SK-N-SH (cell line): Measurements from ENCODE around the gene SEZ6. TPM values are rescaled to one million over a fixed set of nuclear protein-coding genes. Genes with fewer than 3 reads are reported as not detected.

Experiments used
- CTCF ChIA-PET: fragments of 300-600, 350-600 bp; formaldehyde crosslinking; extraction: SDS; loops from one replicate; lab custom pipeline; 2021; lab: Yijun Ruan, JAX
- POLR2A ChIA-PET: fragments of 350-600 bp; sonication (Branson Sonifier 250); formaldehyde crosslinking; extraction: SDS; loops from one replicate; lab custom pipeline; 2020; ENCODE audit warnings: antibody characterized with exemption, inconsistent platforms; lab: Yijun Ruan, JAX
- DNase-seq: peaks from one replicate; pipeline ENCODE4 v3.0.0; 2012
- H2AFZ ChIP-seq: fragments of 200-600 bp; sonication (generic); 2 replicates; pipeline ENCODE4 v1.8.1; 2016; ENCODE audit warnings: antibody characterized with exemption, mild to moderate bottlenecking, low read depth
- H3F3A ChIP-seq: fragments of 200-600 bp; sonication (generic); replicated peaks from 2 replicates; pipeline ENCODE3; 2016; ENCODE audit warnings: antibody characterized with exemption, mild to moderate bottlenecking; ENCODE audit not compliant: insufficient read depth
- H3K27ac ChIP-seq, 2 experiments: fragments of 200-500 bp in 1 of 2; fragments of 200-600 bp in 1 of 2; sonication (Bioruptor generic) in 1 of 2; sonication (generic), shearing (Covaris generic) in 1 of 2; 2 replicates each; pipeline versions ENCODE4 v1.5.1 to v1.6.1; 2014 to 2016; ENCODE audit warnings: low read depth in 2 of 2, inconsistent platforms in 1 of 2, low read length in 1 of 2, mild to moderate bottlenecking in 1 of 2, mixed read lengths in 1 of 2
- H3K27me3 ChIP-seq: fragments of 200-600 bp; sonication (generic), shearing (Covaris generic); 2 replicates; pipeline ENCODE4 v1.6.1; 2016; ENCODE audit warnings: mixed run types; ENCODE audit not compliant: insufficient read depth
- H3K36me3 ChIP-seq, 2 experiments: fragments of 200-500 bp in 1 of 2; fragments of 200-600 bp in 1 of 2; sonication (Bioruptor generic) in 1 of 2; sonication (generic) in 1 of 2; replicated peaks in 1 of 2; 2 replicates each; pipeline versions ENCODE3 to v1.5.1; 2014 to 2016; ENCODE audit warnings: low read length in 1 of 2, mild to moderate bottlenecking in 1 of 2; ENCODE audit not compliant: insufficient read depth in 2 of 2, control insufficient read depth in 1 of 2
- H3K4me1 ChIP-seq, 2 experiments: fragments of 200-500 bp in 1 of 2; fragments of 200-600 bp in 1 of 2; sonication (Bioruptor generic) in 1 of 2; sonication (generic), shearing (Covaris generic) in 1 of 2; 2 replicates each; pipeline versions ENCODE4 v1.5.1 to v1.6.1; 2014 to 2016; ENCODE audit warnings: low read depth in 1 of 2, low read length in 1 of 2, mixed run types in 1 of 2; ENCODE audit not compliant: insufficient read depth in 2 of 2, control insufficient read depth in 1 of 2
- H3K4me2 ChIP-seq: fragments of 200-600 bp; sonication (generic), shearing (Covaris generic); 2 replicates; pipeline ENCODE4 v1.6.1; 2017; ENCODE audit warnings: mixed run types
- H3K4me3 ChIP-seq, 2 experiments: fragments of 200-500 bp in 1 of 2; fragments of 200-600 bp in 1 of 2; sonication (Bioruptor generic) in 1 of 2; sonication (generic), shearing (Covaris generic) in 1 of 2; 2 replicates each; pipeline versions ENCODE4 v1.5.1 to v1.8.1; 2014 to 2016; ENCODE audit warnings: low read depth in 2 of 2, inconsistent platforms in 1 of 2, low read length in 1 of 2, mild to moderate bottlenecking in 1 of 2, mixed read lengths in 1 of 2, moderate library complexity in 1 of 2
- H3K79me2 ChIP-seq: fragments of 200-600 bp; sonication (generic); 2 replicates; pipeline ENCODE4 v1.8.1; 2017; ENCODE audit warnings: mild to moderate bottlenecking; ENCODE audit not compliant: insufficient read depth
- H3K9ac ChIP-seq: fragments of 200-600 bp; sonication (generic); 2 replicates; pipeline ENCODE4 v1.6.1; 2017; ENCODE audit warnings: mixed run types
- H3K9me2 ChIP-seq: fragments of 200-600 bp; sonication (generic); 2 replicates; pipeline ENCODE4 v1.6.1; 2017; ENCODE audit warnings: mixed run types
- H3K9me3 ChIP-seq: fragments of 200-600 bp; sonication (generic); 2 replicates; pipeline ENCODE4 v1.6.1; 2017; ENCODE audit warnings: mixed run types, mild to moderate bottlenecking, moderate library complexity
- H4K20me1 ChIP-seq: fragments of 200-600 bp; sonication (generic); 2 replicates; pipeline ENCODE4 v1.6.1; 2017; ENCODE audit warnings: mild to moderate bottlenecking, mixed run types; ENCODE audit not compliant: insufficient read depth
- CHD2 ChIP-seq: fragments of 150-350 bp; IDR thresholded peaks from 2 replicates; pipeline ENCODE4 v1.6.1; 2018; ENCODE audit warnings: low read length; ENCODE audit not compliant: partially characterized antibody
- ELF1 ChIP-seq: IDR thresholded peaks from 2 replicates; pipeline ENCODE4 v1.4.0; 2012
- EP300 ChIP-seq, 2 experiments: IDR thresholded peaks; 2 replicates each; pipeline versions ENCODE4 v1.4.0 to v1.6.1; 2012; ENCODE audit warnings: borderline replicate concordance in 1 of 2, low read depth in 1 of 2, low read length in 1 of 2
- FOSL2 ChIP-seq: IDR thresholded peaks from 2 replicates; pipeline ENCODE4 v1.4.0; 2012; ENCODE audit warnings: low read depth, mild to moderate bottlenecking, moderate library complexity, borderline replicate concordance
- FOXJ3 ChIP-seq: sonication (generic); formaldehyde crosslinking; IDR thresholded peaks from 2 replicates; pipeline ENCODE4 v1.5.1; 2020; ENCODE audit warnings: mild to moderate bottlenecking, missing genetic modification reagents
- GABPA ChIP-seq: IDR thresholded peaks from 2 replicates; pipeline ENCODE4 v1.4.0; 2012; ENCODE audit warnings: low read depth, mild to moderate bottlenecking
- GATA2 ChIP-seq: sonication (generic); formaldehyde crosslinking; IDR thresholded peaks from 2 replicates; pipeline ENCODE4 v1.5.0; 2020; ENCODE audit warnings: mild to moderate bottlenecking, missing genetic modification reagents
- MEF2A ChIP-seq: IDR thresholded peaks from 2 replicates; pipeline ENCODE4 v1.4.0; 2012; ENCODE audit warnings: low read depth, borderline replicate concordance
- NFIC ChIP-seq: IDR thresholded peaks from 2 replicates; pipeline ENCODE4 v1.4.0; 2012; ENCODE audit warnings: borderline replicate concordance
- NRF1 ChIP-seq: IDR thresholded peaks from 2 replicates; pipeline ENCODE4 v1.6.1; 2012; ENCODE audit warnings: low read depth, mild to moderate bottlenecking, low read length
- POLR2AphosphoS5 ChIP-seq: IDR thresholded peaks from 2 replicates; pipeline ENCODE4 v1.6.1; 2012; ENCODE audit warnings: low read depth, low read length
- RAD21 ChIP-seq: IDR thresholded peaks from 2 replicates; pipeline ENCODE4 v1.6.1; 2012; ENCODE audit warnings: mild to moderate bottlenecking, low read length
- RCOR1 ChIP-seq: fragments of 150-350 bp; IDR thresholded peaks from 2 replicates; pipeline ENCODE4 v1.6.1; 2017; ENCODE audit warnings: antibody characterized with exemption, low read length
- RFX5 ChIP-seq: IDR thresholded peaks from 2 replicates; pipeline ENCODE4 v1.6.1; 2012; ENCODE audit warnings: mild to moderate bottlenecking, improper control_type of control experiment, low read length
- SIN3A ChIP-seq: IDR thresholded peaks from 2 replicates; pipeline ENCODE4 v1.6.1; 2012; ENCODE audit warnings: low read depth, mild to moderate bottlenecking, low read length, moderate library complexity, borderline replicate concordance
- TCF12 ChIP-seq: IDR thresholded peaks from 2 replicates; pipeline ENCODE4 v1.4.0; 2012
- USF1 ChIP-seq: IDR thresholded peaks from 2 replicates; pipeline ENCODE4 v1.4.0; 2012; ENCODE audit warnings: low read depth, borderline replicate concordance
- YY1 ChIP-seq: IDR thresholded peaks from 2 replicates; pipeline ENCODE4 v1.4.0; 2012; ENCODE audit warnings: low read depth, mild to moderate bottlenecking
- WGBS: methylation state at CpG from one replicate; pipeline ENCODE4 v1.1.6; 2017; ENCODE audit warnings: low lambda C conversion rate; 5-methylcytosine and 5-hydroxymethylcytosine counted together
- polyA plus RNA-seq, 3 experiments: library from polyadenylated mRNA; depleted of rRNA; stranded (reverse); fragments of >200 nt; gene quantifications; 2 replicates each; pipeline ENCODE4 v1.2.3, GENCODE V29; 2012
- TF ChIP-seq, protein P1 (sequence below): IDR thresholded peaks from 2 replicates; pipeline ENCODE4; 2012
- TF ChIP-seq, protein P2 (sequence below): IDR thresholded peaks from 2 replicates; pipeline ENCODE4 v1.6.1; 2012; ENCODE audit warnings: mild to moderate bottlenecking, low read depth, low read length, moderate library complexity
- TF ChIP-seq, protein P3 (sequence below): IDR thresholded peaks from 2 replicates; pipeline ENCODE4 v1.4.0; 2012; ENCODE audit warnings: low read depth, borderline replicate concordance

The SEZ6 gene
- polyA plus RNA-seq, 1 of the 3 experiments (the other 2 are of a cell fraction) = 0.12 TPM

DNA sequence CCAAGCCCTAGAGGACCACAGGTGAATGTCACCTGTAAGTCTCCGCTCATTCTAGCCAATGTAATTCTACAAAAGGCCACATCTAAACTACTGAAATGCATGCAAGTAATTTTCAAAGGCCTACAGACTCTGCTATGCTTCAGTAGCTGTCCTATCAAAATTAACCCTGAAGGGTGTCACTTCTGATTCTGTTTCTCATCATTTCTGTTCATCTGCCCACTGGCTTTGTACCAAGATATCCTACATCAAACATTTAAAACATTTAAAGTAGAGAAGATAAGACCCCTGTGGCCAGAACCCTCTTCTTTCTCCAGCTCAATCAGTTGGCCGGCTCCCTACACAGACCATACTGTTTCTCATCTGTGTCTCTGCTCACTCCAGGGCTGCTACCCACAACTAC is 76.0 kb downstream of the SEZ6 start:
- CTCF ChIA-PET = interaction anchor here (0.8 to 6.3 kb wide), 11 partner anchors 10 to 216 kb away, joined by 3 to 44 read pairs (median 5); partner anchors contain the start of gene TLCD1
- POLR2A ChIA-PET = interaction anchor here (1.0 kb wide), 1 partner anchor 20 kb away, joined by 3 read pairs; no protein-coding TSS in a partner anchor
- H3K79me2 ChIP-seq = peaks cover 100% of the 10 kb centered on the region

More for the DNA sequence above, 76.0 kb downstream of the SEZ6 start:
- Histone ChIP-seq H3K4me2 (no peak overlapping the region), H3K9me2 (no peaks in the 10 kb centered on the region), H3K4me3 (no peak overlapping the region), H3K9ac (no peak overlapping the region), H4K20me1 (peaks cover 63% of the 10 kb centered on the region), H3K36me3 (peaks cover 6 to 21% of the 10 kb centered on the region in 2 experiments), H3F3A (peaks cover 16% of the 10 kb centered on the region), H2AFZ (no peak overlapping the region), H3K9me3 (no peaks in the 10 kb centered on the region), H3K27ac (peak overlapping the region in 1 of 2 experiments; percentile 48; a peak in 2 of 4 replicates), H3K4me1 (peaks cover 10 to 16% of the 10 kb centered on the region in 2 experiments; a peak in 2 of 4 replicates), H3K27me3 (no peaks in the 10 kb centered on the region)
- 84% methylated on average over 2 of the region's 2 CpGs for WGBS
- DNase-seq = peak; percentile 40
- TF ChIP-seq TCF12 (peak; percentile 42; the same call in 1 of the 2 replicates), YY1 (no peak), NFIC (no peak), MEF2A (no peak), USF1 (no peak), FOSL2 (no peak), RFX5 (no peak), GABPA (no peak), NRF1 (no peak), CHD2 (peak; percentile 26), ELF1 (no peak), FOXJ3 (no peak), GATA2 (CRISPR knock-in tag) (0 out of 2 replicates have a peak, but pooled peaks have one; percentile 43), RAD21 (no peak), EP300 (IDR thresholded peaks at IDR 0.05; ENCODE audit: borderline replicate concordance in 1 of 2, low read depth in 1 of 2, low read length in 1 of 2) (peak in 1 of 2 experiments; percentile 89; a peak in 2 of 4 replicates), POLR2AphosphoS5 (0 out of 2 replicates have a peak, but pooled peaks have one; percentile 16), RCOR1 (peak; percentile 20; the same call in 1 of the 2 replicates), SIN3A (no peak)
- TF ChIP-seq, protein P1, sequence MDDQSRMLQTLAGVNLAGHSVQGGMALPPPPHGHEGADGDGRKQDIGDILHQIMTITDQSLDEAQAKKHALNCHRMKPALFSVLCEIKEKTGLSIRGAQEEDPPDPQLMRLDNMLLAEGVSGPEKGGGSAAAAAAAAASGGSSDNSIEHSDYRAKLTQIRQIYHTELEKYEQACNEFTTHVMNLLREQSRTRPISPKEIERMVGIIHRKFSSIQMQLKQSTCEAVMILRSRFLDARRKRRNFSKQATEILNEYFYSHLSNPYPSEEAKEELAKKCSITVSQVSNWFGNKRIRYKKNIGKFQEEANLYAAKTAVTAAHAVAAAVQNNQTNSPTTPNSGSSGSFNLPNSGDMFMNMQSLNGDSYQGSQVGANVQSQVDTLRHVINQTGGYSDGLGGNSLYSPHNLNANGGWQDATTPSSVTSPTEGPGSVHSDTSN = peak; percentile 22; the same call in 1 of the 2 replicates
- TF ChIP-seq, protein P2, sequence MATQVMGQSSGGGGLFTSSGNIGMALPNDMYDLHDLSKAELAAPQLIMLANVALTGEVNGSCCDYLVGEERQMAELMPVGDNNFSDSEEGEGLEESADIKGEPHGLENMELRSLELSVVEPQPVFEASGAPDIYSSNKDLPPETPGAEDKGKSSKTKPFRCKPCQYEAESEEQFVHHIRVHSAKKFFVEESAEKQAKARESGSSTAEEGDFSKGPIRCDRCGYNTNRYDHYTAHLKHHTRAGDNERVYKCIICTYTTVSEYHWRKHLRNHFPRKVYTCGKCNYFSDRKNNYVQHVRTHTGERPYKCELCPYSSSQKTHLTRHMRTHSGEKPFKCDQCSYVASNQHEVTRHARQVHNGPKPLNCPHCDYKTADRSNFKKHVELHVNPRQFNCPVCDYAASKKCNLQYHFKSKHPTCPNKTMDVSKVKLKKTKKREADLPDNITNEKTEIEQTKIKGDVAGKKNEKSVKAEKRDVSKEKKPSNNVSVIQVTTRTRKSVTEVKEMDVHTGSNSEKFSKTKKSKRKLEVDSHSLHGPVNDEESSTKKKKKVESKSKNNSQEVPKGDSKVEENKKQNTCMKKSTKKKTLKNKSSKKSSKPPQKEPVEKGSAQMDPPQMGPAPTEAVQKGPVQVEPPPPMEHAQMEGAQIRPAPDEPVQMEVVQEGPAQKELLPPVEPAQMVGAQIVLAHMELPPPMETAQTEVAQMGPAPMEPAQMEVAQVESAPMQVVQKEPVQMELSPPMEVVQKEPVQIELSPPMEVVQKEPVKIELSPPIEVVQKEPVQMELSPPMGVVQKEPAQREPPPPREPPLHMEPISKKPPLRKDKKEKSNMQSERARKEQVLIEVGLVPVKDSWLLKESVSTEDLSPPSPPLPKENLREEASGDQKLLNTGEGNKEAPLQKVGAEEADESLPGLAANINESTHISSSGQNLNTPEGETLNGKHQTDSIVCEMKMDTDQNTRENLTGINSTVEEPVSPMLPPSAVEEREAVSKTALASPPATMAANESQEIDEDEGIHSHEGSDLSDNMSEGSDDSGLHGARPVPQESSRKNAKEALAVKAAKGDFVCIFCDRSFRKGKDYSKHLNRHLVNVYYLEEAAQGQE = no peak
- TF ChIP-seq, protein P3, sequence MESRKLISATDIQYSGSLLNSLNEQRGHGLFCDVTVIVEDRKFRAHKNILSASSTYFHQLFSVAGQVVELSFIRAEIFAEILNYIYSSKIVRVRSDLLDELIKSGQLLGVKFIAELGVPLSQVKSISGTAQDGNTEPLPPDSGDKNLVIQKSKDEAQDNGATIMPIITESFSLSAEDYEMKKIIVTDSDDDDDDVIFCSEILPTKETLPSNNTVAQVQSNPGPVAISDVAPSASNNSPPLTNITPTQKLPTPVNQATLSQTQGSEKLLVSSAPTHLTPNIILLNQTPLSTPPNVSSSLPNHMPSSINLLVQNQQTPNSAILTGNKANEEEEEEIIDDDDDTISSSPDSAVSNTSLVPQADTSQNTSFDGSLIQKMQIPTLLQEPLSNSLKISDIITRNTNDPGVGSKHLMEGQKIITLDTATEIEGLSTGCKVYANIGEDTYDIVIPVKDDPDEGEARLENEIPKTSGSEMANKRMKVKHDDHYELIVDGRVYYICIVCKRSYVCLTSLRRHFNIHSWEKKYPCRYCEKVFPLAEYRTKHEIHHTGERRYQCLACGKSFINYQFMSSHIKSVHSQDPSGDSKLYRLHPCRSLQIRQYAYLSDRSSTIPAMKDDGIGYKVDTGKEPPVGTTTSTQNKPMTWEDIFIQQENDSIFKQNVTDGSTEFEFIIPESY = no peak
